GM21529 (cell line): ENCODE results near the gene SPOCK1.
A peak's percentile ranks its signal among the peaks of the same experiment; 100 is the strongest.

Source experiments
- ATAC-seq: cut with Tn5 transposase; IDR thresholded peaks from one replicate; pipeline ENCODE4 v1.9.1; 2021; ENCODE audit not compliant: unreplicated experiment

The SPOCK1 gene

GRCh38 chr5:137203011-137203632, 296.0 kb downstream of the SPOCK1 start:
- peak; percentile 59 for ATAC-seq

- no peak for ATAC-seq
Observed at GRCh38 chr5:137201876-137202275, 297.2 kb downstream of the SPOCK1 start.

- no peak for ATAC-seq
Observed at GRCh38 chr5:137200906-137201700, 298.0 kb downstream of the SPOCK1 start.

- ATAC-seq = no peak
Observed at GRCh38 chr5:137199966-137200365, 299.2 kb downstream of the SPOCK1 start.

GRCh38 chr5:137199201-137199600, 299.9 kb downstream of the SPOCK1 start:
- no peak for ATAC-seq

- no peak for ATAC-seq
Observed at GRCh38 chr5:137195483-137195882, 303.6 kb downstream of the SPOCK1 start.

GRCh38 chr5:137194300-137194699, 304.8 kb downstream of the SPOCK1 start:
- ATAC-seq = no peak

- ATAC-seq = no peak
Observed at GRCh38 chr5:137192293-137192743, 306.8 kb downstream of the SPOCK1 start.

- ATAC-seq = no peak
Observed at GRCh38 chr5:137191179-137191578, 307.9 kb downstream of the SPOCK1 start.

- ATAC-seq = no peak
Observed at GRCh38 chr5:137190441-137190840, 308.7 kb downstream of the SPOCK1 start.

GRCh38 chr5:137190031-137190430, 309.1 kb downstream of the SPOCK1 start:
- ATAC-seq = no peak

- no peak for ATAC-seq
Observed at GRCh38 chr5:137188566-137188965, 310.6 kb downstream of the SPOCK1 start.

- no peak for ATAC-seq
Observed at GRCh38 chr5:137186759-137187461, 312.2 kb downstream of the SPOCK1 start.

- no peak for ATAC-seq
Observed at GRCh38 chr5:137185193-137185592, 313.9 kb downstream of the SPOCK1 start.

- ATAC-seq = no peak
Observed at GRCh38 chr5:137184734-137185133, 314.4 kb downstream of the SPOCK1 start.

GRCh38 chr5:137182576-137182975, 316.6 kb downstream of the SPOCK1 start:
- no peak for ATAC-seq

- ATAC-seq = no peak
Observed at GRCh38 chr5:137181667-137182066, 317.5 kb downstream of the SPOCK1 start.

- ATAC-seq = no peak
Observed at GRCh38 chr5:137179203-137179602, 319.9 kb downstream of the SPOCK1 start.

- ATAC-seq = no peak
Observed at GRCh38 chr5:137176609-137177008, 322.5 kb downstream of the SPOCK1 start.

GRCh38 chr5:137176126-137176525, 323.0 kb downstream of the SPOCK1 start:
- no peak for ATAC-seq

GRCh38 chr5:137174196-137174595, 324.9 kb downstream of the SPOCK1 start:
- ATAC-seq = no peak

- no peak for ATAC-seq
Observed at GRCh38 chr5:137172258-137172657, 326.9 kb downstream of the SPOCK1 start.
